AG09309 (cell line): ENCODE measurements around the gene BTRC.

Experiments used
- DNase-seq: peaks from one replicate; pipeline ENCODE4 v3.0.0-alpha.2; 2010; ENCODE audit warnings: low read depth
- H3K4me3 ChIP-seq: 2 replicates; pipeline ENCODE4 v1.5.1; 2011; ENCODE audit warnings: mild to moderate bottlenecking, low read depth, low read length, moderate library complexity; ENCODE audit not compliant: control insufficient read depth
- TF ChIP-seq, protein P1 (sequence below): IDR thresholded peaks from 2 replicates; pipeline ENCODE4 v1.5.1; 2011; ENCODE audit warnings: mild to moderate bottlenecking, low read depth, low read length, inconsistent platforms; ENCODE audit not compliant: insufficient read depth, control insufficient read depth; ENCODE audit errors: missing control alignments

Gene BTRC

GRCh38 chr10:101487399-101487798 is 133.4 kb downstream of the BTRC start:
- DNase-seq = no peak
- TF ChIP-seq, protein P1, sequence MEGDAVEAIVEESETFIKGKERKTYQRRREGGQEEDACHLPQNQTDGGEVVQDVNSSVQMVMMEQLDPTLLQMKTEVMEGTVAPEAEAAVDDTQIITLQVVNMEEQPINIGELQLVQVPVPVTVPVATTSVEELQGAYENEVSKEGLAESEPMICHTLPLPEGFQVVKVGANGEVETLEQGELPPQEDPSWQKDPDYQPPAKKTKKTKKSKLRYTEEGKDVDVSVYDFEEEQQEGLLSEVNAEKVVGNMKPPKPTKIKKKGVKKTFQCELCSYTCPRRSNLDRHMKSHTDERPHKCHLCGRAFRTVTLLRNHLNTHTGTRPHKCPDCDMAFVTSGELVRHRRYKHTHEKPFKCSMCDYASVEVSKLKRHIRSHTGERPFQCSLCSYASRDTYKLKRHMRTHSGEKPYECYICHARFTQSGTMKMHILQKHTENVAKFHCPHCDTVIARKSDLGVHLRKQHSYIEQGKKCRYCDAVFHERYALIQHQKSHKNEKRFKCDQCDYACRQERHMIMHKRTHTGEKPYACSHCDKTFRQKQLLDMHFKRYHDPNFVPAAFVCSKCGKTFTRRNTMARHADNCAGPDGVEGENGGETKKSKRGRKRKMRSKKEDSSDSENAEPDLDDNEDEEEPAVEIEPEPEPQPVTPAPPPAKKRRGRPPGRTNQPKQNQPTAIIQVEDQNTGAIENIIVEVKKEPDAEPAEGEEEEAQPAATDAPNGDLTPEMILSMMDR = no peak
- H3K4me3 ChIP-seq = no peak overlapping the region

DNA sequence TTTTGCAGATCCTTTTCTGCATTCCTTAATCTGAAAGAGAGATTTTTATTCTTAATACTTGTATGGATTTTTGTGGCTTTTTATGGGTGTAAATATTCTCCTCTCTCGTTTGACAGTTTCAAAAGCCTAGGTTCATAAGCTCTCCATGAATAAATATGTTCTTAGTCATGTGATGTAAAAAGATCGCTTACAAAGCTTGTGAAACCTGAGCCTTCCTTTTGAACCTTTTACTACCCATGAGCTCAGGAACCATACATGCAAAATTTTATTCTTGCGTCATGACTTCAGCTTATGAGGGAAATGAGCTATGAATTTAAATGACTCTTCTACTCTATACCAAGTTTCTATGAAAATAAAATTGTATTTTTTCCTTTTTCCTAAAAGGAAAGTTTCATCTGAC is 135.4 kb downstream of the BTRC start:
- H3K4me3 ChIP-seq = no peak overlapping the region
- peak; percentile 31 for DNase-seq
- TF ChIP-seq, protein P1 = no peak

- TF ChIP-seq, protein P1 = no peak
- no peak for DNase-seq
- H3K4me3 ChIP-seq = no peak overlapping the region
Measured at GRCh38 chr10:101490026-101490425, 136.1 kb downstream of the BTRC start.

- no peak for DNase-seq
- TF ChIP-seq, protein P1 = no peak
- H3K4me3 ChIP-seq = no peak overlapping the region
Measured at GRCh38 chr10:101492205-101492604, 138.2 kb downstream of the BTRC start.

- no peak overlapping the region for H3K4me3 ChIP-seq
- TF ChIP-seq, protein P1 = no peak
- DNase-seq = no peak
Measured at GRCh38 chr10:101492814-101493213, 138.8 kb downstream of the BTRC start.

DNA sequence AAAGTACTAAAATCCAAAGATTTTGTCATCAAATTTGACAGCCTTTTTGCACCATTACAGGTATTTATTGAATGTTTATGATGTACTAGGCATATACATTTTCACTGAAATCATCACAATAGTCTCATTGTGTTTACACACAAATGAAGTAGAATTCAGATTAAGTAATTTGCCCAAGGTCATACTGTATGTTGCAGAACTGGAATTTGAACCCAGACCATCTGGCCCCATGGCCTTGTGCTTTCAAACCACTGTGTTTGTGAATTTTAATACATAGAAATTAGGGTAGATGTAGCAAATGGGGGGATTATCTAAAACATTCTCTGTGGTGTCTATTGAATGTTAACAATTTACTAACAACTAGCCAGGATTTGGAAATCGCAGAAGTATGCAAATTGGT is 139.3 kb downstream of the BTRC start:
- DNase-seq = no peak
- TF ChIP-seq, protein P1 = no peak
- H3K4me3 ChIP-seq = no peak overlapping the region

DNA sequence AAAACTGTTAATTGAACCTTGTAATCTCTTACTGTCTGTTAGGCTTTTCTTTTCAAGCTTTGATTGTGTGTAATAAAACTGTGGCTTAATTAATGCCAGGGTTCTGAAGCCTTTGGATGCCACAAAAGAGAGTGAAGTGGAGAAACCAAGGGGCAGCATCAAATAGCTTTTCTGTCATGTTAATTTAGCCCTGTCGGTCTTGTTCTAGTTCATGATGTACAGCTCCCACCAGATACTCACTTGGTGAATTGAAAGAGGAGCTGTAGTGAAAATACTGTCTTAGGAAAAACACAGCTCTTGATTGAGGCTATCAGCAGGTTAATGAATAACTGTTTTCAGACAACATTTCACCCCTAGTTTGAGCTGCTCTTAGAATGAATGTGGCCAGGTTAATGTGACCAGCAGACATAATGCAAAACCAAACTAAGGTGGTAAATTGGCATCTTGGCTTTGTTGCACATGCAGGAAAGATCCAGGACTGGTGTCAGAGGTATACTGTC is 139.9 kb downstream of the BTRC start:
- no peak for DNase-seq
- no peak overlapping the region for H3K4me3 ChIP-seq
- TF ChIP-seq, protein P1 = no peak
